Esophagus squamous epithelium (tissue), 5 donors: ENCODE results near the gene USH1C. TPM values are rescaled to one million over a fixed set of nuclear protein-coding genes. Genes with fewer than 3 reads are reported as not detected.

Source experiments
- DNase-seq: peaks from one replicate; lab custom pipeline; 2025; lab: John Stamatoyannopoulos, UW
- H3K27ac ChIP-seq, 4 donors: fragments of 200-600 bp; sonication (generic); one replicate each; pipeline ENCODE4 v1.5.1; 2016 to 2019; ENCODE audit warnings: mild to moderate bottlenecking in 1 of 4
- H3K27me3 ChIP-seq, 4 donors: fragments of 200-600 bp; sonication (generic); 1 replicate in 3 of 4; 2 replicates in 1 of 4; pipeline versions ENCODE4 v1.5.1 to v1.6.0; 2017 to 2021; ENCODE audit warnings: antibody characterized with exemption in 1 of 4
- H3K36me3 ChIP-seq, 3 donors: fragments of 200-600 bp; sonication (generic); one replicate each; pipeline ENCODE4 v1.5.1; 2016 to 2019
- H3K4me1 ChIP-seq, 3 donors: fragments of 200-600 bp; sonication (generic); one replicate each; pipeline ENCODE4 v1.5.1; 2017 to 2019
- H3K4me3 ChIP-seq, 4 donors: fragments of 200-600 bp; sonication (generic); 1 replicate in 3 of 4; 2 replicates in 1 of 4; pipeline ENCODE4 v1.5.1; 2016 to 2019; ENCODE audit warnings: mild to moderate bottlenecking in 2 of 4, moderate library complexity in 1 of 4
- H3K9me3 ChIP-seq, 3 donors: fragments of 200-600 bp; sonication (generic); one replicate each; pipeline ENCODE4 v1.5.1; 2016 to 2019
- POLR2A ChIP-seq, 4 donors: fragments of 450-650 bp; IDR thresholded peaks; one replicate each; pipeline ENCODE4 v1.6.1; 2017; ENCODE audit warnings: antibody characterized with exemption in 4 of 4, mild to moderate bottlenecking in 4 of 4, moderate library complexity in 3 of 4
- WGBS, 2 donors: methylation state at CpG; one replicate each; pipeline ENCODE4 v1.1.5; 2018; 5-methylcytosine and 5-hydroxymethylcytosine counted together
- intact Hi-C: fragments of 100-400 bp; cut with DNase I; formaldehyde crosslinking; loops from one replicate; pipeline ENCODE4 v1.15.0; 2022
- total RNA-seq, 4 donors: library from RNA; depleted of rRNA; stranded (reverse); fragments of >200 nt; gene quantifications; one replicate each; pipeline ENCODE4 v1.1.0, GENCODE V29; 2016
- TF ChIP-seq, protein P1 (sequence below), 6 experiments: fragments of 450-650 bp in 4 of 6; fragments of 200-600 bp in 2 of 6; sonication (generic) in 2 of 6; IDR thresholded peaks; one replicate each; pipeline ENCODE4 v1.5.1; 2016 to 2019; ENCODE audit warnings: antibody characterized with exemption in 6 of 6, mild to moderate bottlenecking in 4 of 6, moderate library complexity in 4 of 6
- donor health status: DM: yes; HTN: yes; CAD: no.

USH1C gene
- not detected for total RNA-seq

DNA sequence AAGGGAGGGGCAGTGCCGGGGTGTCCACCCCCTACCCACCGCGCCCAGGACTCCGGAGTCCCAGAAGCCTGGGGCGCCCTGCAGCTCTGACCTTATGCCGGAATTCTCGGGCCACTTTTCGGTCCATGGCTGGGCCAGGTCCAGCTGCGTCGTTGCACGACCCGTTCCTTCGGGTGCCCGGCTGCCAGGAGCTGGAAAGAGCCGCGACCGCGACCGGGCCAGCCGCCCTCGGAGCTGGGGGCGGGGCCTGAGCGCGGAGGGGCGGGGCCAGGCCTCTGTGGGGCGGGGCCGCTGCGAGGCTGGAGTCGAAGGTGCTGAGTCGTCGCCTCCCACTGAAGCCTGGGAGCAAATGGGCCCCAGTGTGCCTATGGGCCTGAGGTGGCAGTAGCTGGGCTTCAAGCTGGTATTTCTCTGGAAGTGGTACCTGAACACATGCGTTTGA lies at the start of gene USH1C:
USH1C (minus strand) TSS at position 236 of the 442 bp plus-strand sequence; CDS start at position 127, 109 bp downstream.
- H3K9me3 ChIP-seq = no peaks in the 10 kb centered on the region
- H3K27ac ChIP-seq = no peak within 1 kb of the TSS
- DNase-seq = no peak
- peaks cover 0 to 9% (median 0%) of the 10 kb centered on the region in 3 donors for H3K4me1 ChIP-seq
- TF ChIP-seq, protein P1, sequence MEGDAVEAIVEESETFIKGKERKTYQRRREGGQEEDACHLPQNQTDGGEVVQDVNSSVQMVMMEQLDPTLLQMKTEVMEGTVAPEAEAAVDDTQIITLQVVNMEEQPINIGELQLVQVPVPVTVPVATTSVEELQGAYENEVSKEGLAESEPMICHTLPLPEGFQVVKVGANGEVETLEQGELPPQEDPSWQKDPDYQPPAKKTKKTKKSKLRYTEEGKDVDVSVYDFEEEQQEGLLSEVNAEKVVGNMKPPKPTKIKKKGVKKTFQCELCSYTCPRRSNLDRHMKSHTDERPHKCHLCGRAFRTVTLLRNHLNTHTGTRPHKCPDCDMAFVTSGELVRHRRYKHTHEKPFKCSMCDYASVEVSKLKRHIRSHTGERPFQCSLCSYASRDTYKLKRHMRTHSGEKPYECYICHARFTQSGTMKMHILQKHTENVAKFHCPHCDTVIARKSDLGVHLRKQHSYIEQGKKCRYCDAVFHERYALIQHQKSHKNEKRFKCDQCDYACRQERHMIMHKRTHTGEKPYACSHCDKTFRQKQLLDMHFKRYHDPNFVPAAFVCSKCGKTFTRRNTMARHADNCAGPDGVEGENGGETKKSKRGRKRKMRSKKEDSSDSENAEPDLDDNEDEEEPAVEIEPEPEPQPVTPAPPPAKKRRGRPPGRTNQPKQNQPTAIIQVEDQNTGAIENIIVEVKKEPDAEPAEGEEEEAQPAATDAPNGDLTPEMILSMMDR (IDR thresholded peaks at IDR 0.05) = no peak
- TF ChIP-seq POLR2A (IDR thresholded peaks at IDR 0.05) = no peak
- intact Hi-C loops = no loop called here
- H3K4me3 ChIP-seq = peak within 1 kb of the TSS in 2 of 4 donors; percentile 18 to 23
- WGBS, 2 donors = 28 to 88% methylated on average over 1 to 5 of the region's 32 CpGs
- no peaks in the 10 kb centered on the region for H3K36me3 ChIP-seq
- peaks cover 0 to 73% (median 2%) of the 10 kb centered on the region in 4 donors for H3K27me3 ChIP-seq

DNA sequence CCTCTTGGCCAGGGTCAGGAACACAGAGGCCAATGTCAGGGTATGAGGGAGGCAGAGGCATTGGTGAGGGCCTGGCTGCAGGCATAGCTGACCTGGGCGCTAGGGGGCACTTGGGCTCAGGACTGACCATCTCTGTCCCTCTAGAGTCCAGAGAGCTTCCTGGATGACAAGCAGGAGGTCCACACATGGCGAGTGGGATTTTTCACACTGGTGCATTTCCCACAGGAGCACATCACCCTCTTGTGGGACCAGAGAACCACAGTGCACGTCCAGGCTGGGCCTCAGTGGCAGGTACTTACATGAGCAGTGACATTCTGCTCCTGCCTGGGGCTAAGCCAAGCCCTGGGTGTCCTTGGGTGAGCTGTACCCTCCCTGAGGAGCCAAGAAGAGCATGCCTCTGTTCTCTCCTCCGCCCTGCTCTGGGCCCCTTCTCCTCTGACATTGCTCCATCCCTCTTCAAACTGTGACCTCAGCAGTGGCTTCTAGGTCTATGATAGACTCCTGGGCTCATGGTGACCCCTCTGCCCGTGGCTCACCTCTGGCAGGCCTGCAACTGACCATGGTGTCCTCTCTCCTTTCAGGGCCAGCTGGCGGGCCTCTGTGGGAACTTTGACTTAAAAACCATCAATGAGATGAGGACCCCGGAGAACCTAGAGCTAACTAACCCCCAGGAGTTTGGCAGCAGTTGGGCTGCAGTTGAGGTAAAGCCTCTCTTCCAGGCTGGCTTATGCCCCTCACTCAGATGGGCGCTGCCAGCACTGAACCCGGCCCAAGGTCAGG lies 49.4 kb upstream of the USH1C start:
- Histone ChIP-seq H3K4me3 (no peak overlapping the region), H3K4me1 (peaks cover 0 to 12% (median 0%) of the 10 kb centered on the region in 3 donors), H3K9me3 (no peaks in the 10 kb centered on the region), H3K36me3 (no peaks in the 10 kb centered on the region), H3K27me3 (peaks cover 0 to 65% (median 0%) of the 10 kb centered on the region in 4 donors), H3K27ac (no peak overlapping the region)
- no peak for DNase-seq
- 60 to 66% methylated on average over 3 to 8 of the region's 9 CpGs for WGBS, 2 donors
- intact Hi-C loops = no loop called here
- TF ChIP-seq, protein P1 (IDR thresholded peaks at IDR 0.05) = no peak
- no peak for TF ChIP-seq POLR2A (IDR thresholded peaks at IDR 0.05)

DNA sequence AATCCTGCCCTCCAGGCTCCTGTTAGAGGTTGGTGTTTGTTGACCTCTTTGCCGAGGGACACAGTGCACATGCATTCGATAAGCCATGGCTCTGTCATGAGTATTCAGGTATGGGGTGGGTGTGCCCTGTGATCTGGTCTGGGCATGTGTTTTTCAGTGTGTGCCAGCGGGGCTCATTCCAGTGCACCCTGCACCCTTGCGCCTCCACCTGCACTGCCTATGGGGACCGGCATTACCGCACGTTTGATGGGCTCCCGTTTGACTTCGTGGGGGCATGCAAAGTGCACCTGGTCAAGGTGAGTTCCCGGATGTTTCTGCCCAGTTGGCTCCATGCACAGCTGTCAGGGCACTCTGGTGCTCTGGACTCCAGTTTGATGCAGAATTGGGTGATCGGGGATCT lies 47.1 kb upstream of the USH1C start:
- Histone ChIP-seq H3K36me3 (no peaks in the 10 kb centered on the region), H3K4me1 (peaks cover 0 to 16% (median 0%) of the 10 kb centered on the region in 3 donors), H3K9me3 (no peaks in the 10 kb centered on the region), H3K27me3 (peaks cover 0 to 65% (median 0%) of the 10 kb centered on the region in 4 donors), H3K27ac (no peak overlapping the region), H3K4me3 (no peak overlapping the region)
- DNase-seq = no peak
- WGBS, 2 donors = 33 to 81% methylated on average over 4 of the region's 11 CpGs
- intact Hi-C loops = no loop called here
- no peak for TF ChIP-seq POLR2A (IDR thresholded peaks at IDR 0.05)
- TF ChIP-seq, protein P1 (IDR thresholded peaks at IDR 0.05) = no peak

DNA sequence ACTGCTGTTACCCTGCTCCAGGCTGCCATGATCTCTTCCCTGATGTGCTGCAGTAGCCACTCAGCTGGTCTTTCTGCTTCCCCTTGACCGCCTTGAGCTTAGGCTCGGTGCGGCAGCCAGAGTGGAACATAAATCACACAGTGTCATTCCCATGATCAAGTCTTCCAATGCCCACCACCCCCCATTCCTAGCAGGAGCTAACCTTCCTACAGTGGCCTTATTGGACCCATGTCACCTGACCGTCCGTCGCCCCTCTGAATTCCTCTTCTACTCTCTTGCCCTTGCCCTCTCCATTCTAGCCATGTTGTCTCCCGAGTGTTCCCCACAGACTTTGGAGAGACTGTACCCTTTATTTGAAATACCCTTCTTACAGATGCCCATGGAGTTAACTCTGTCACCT lies 46.2 kb upstream of the USH1C start:
- Histone ChIP-seq H3K9me3 (no peaks in the 10 kb centered on the region), H3K27ac (no peak overlapping the region), H3K4me3 (no peak overlapping the region), H3K4me1 (peaks cover 0 to 16% (median 0%) of the 10 kb centered on the region in 3 donors), H3K27me3 (peaks cover 0 to 60% (median 0%) of the 10 kb centered on the region in 4 donors), H3K36me3 (no peaks in the 10 kb centered on the region)
- no peak for DNase-seq
- 89 to 90% methylated on average over 7 of the region's 7 CpGs for WGBS, 2 donors
- intact Hi-C loops = no loop called here
- TF ChIP-seq, protein P1 (IDR thresholded peaks at IDR 0.05) = no peak
- no peak for TF ChIP-seq POLR2A (IDR thresholded peaks at IDR 0.05)

DNA sequence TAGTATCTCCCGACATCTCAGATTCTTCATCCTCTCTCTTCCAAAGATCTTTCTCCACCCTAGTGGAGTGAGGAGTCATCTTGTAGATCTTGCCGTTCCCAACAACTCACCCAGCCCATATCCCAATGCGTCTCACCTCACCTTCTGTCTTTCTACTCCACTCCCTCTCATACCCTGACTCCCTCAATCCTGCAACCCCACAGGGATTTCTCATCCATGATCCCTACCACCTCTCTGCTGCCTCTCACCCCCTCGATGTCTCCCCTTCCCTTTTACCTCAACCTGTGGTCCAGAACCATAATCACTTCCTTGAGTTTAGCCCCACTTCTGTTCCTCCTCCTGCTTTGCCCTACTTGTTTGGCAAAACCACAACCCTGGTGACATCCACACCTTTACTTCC lies 44.5 kb upstream of the USH1C start:
- no peaks in the 10 kb centered on the region for H3K36me3 ChIP-seq
- H3K9me3 ChIP-seq = no peaks in the 10 kb centered on the region
- peaks cover 0 to 44% (median 0%) of the 10 kb centered on the region in 4 donors for H3K27me3 ChIP-seq
- no peak for DNase-seq
- no peak overlapping the region for H3K4me3 ChIP-seq
- H3K27ac ChIP-seq = no peak overlapping the region
- peaks cover 0 to 16% (median 0%) of the 10 kb centered on the region in 3 donors for H3K4me1 ChIP-seq
- WGBS, 2 donors = 58 to 59% methylated on average over 4 of the region's 4 CpGs
- no peak for TF ChIP-seq POLR2A (IDR thresholded peaks at IDR 0.05)
- TF ChIP-seq, protein P1 (IDR thresholded peaks at IDR 0.05) = no peak
- intact Hi-C loops = no loop called here
